Esophagus mucosa (tissue), 1 donor: ENCODE results near the gene SCD5. TPM values are rescaled to one million over a fixed set of nuclear protein-coding genes. Genes with fewer than 3 reads are reported as not detected.

Source experiments
- ATAC-seq: fragments of 200-7000 bp; cut with Tn5 transposase; one replicate; pipeline ENCODE4 v1.9.1; 2020
- total RNA-seq: library from RNA; stranded (reverse); gene quantifications from one replicate; pipeline ENCODE4 v1.2.4, GENCODE V29; 2023
- donor health status: DM: yes; HTN: yes; CAD: no.

Gene SCD5
- total RNA-seq, 1 donor from 2014 or later, result 1.9 TPM

- ATAC-seq, result no peak
These were observed 173.8 kb downstream of the SCD5 start for GRCh38 chr4:82624819-82625218.

GRCh38 chr4:82623121-82623683, 175.4 kb downstream of the SCD5 start:
- no peak for ATAC-seq

GRCh38 chr4:82621251-82621650, 177.3 kb downstream of the SCD5 start:
- no peak for ATAC-seq

GRCh38 chr4:82620126-82620735, 178.4 kb downstream of the SCD5 start:
- no peak for ATAC-seq

- ATAC-seq, result no peak
These were observed 180.4 kb downstream of the SCD5 start for GRCh38 chr4:82618103-82618720.

- no peak for ATAC-seq
These were observed 183.7 kb downstream of the SCD5 start for GRCh38 chr4:82614838-82615449.

- no peak for ATAC-seq
These were observed 185.5 kb downstream of the SCD5 start for GRCh38 chr4:82613121-82613520.

- ATAC-seq, result no peak
These were observed 186.6 kb downstream of the SCD5 start for GRCh38 chr4:82611982-82612381.

GRCh38 chr4:82611527-82611926, 187.1 kb downstream of the SCD5 start:
- ATAC-seq, result no peak

- no peak for ATAC-seq
These were observed 188.6 kb downstream of the SCD5 start for GRCh38 chr4:82610041-82610440.

- ATAC-seq, result no peak
These were observed 192.0 kb downstream of the SCD5 start for GRCh38 chr4:82606622-82607021.

GRCh38 chr4:82604522-82604921, 194.1 kb downstream of the SCD5 start:
- no peak for ATAC-seq

GRCh38 chr4:82601242-82602015, 197.2 kb downstream of the SCD5 start:
- no peak for ATAC-seq

GRCh38 chr4:82599336-82599735, 199.3 kb downstream of the SCD5 start:
- ATAC-seq, result no peak

GRCh38 chr4:82594456-82594855, 204.1 kb downstream of the SCD5 start:
- no peak for ATAC-seq

GRCh38 chr4:82593411-82593810, 205.2 kb downstream of the SCD5 start:
- no peak for ATAC-seq

- ATAC-seq, result no peak
These were observed 206.0 kb downstream of the SCD5 start for GRCh38 chr4:82592639-82593038.

GRCh38 chr4:82591592-82591991, 207.0 kb downstream of the SCD5 start:
- no peak for ATAC-seq

- ATAC-seq, result no peak
These were observed 208.8 kb downstream of the SCD5 start for GRCh38 chr4:82589756-82590155.

GRCh38 chr4:82588771-82589270, 209.8 kb downstream of the SCD5 start:
- no peak for ATAC-seq

- ATAC-seq, result no peak
These were observed 210.6 kb downstream of the SCD5 start for GRCh38 chr4:82587826-82588540.
